Stimulated activated CD4-positive, alpha-beta T cell treated with anti-CD3 and anti-CD28 coated beads, TNF-alpha, amount 100 ng/mL, for 48 hours (primary cell): ENCODE measurements around the gene OPALIN.

Experiments
- DNase-seq, 3 donors: peaks; one replicate each; pipeline ENCODE4 v3.0.0-alpha.2; 2020; ENCODE audit warnings: low read depth in 3 of 3

Gene OPALIN

GRCh38 chr10:96299383-96299782 is 59.4 kb downstream of the OPALIN start:
- DNase-seq: no peak

GRCh38 chr10:96298362-96298761 is 60.4 kb downstream of the OPALIN start:
- no peak for DNase-seq

- no peak for DNase-seq
Observed at GRCh38 chr10:96297486-96297885, 61.3 kb downstream of the OPALIN start.

GRCh38 chr10:96295475-96295874 is 63.3 kb downstream of the OPALIN start:
- no peak for DNase-seq
